Astrocyte (in vitro differentiated cells and primary cell): ENCODE results near the gene MCF2L.

Source experiments
- CTCF ChIP-seq: IDR thresholded peaks from 2 replicates; pipeline ENCODE4 v1.5.1; 2011; ENCODE audit warnings: low read depth, mild to moderate bottlenecking, inconsistent platforms, low read length, moderate library complexity; ENCODE audit not compliant: insufficient read depth
- EZH2 ChIP-seq: IDR thresholded peaks from 2 replicates; pipeline ENCODE4 v1.6.1; 2012; ENCODE audit warnings: mild to moderate bottlenecking, low read length, inconsistent platforms; ENCODE audit not compliant: insufficient read depth

GRCh38 chr13:112942689-112943308 is 26.2 kb upstream of the MCF2L start:
- peak; percentile 98 for TF ChIP-seq CTCF
- no peak for TF ChIP-seq EZH2
